Lung microvascular endothelial cell (primary cell): Measurements from ENCODE around the gene RP9. TPM values are rescaled to one million over a fixed set of nuclear protein-coding genes. Genes with fewer than 3 reads are reported as not detected.
"Not testable (repeated sequence)": the region's sequence is repeated elsewhere in the genome, so short reads cannot be mapped to it uniquely, and the experiment has no call there.

Experiments
- DNase-seq, 2 donors: peaks; one replicate each; pipeline versions ENCODE4 v3.0.0 to v3.0.0-alpha.2; 2010; ENCODE audit warnings: low read depth in 2 of 2
- total RNA-seq: library from RNA; depleted of rRNA; stranded (reverse); fragments of >200 nt; gene quantifications from 2 replicates; pipeline ENCODE4 v1.2.1, GENCODE V29; 2014

Gene RP9
- total RNA-seq, 1 donor from 2014 or later: 9.1 TPM

GRCh38 chr7:33107136-33108066, 1.8 kb downstream of the RP9 start:
- DNase-seq: peak; percentile 61 to 69

- no peak for DNase-seq
Observed at GRCh38 chr7:33101906-33102305, 7.3 kb downstream of the RP9 start.

GRCh38 chr7:33100770-33101169, 8.4 kb downstream of the RP9 start:
- no peak for DNase-seq

GRCh38 chr7:33099154-33099940, 9.9 kb downstream of the RP9 start:
- DNase-seq: no peak

GRCh38 chr7:33094745-33095275, 14.4 kb downstream of the RP9 start:
- DNase-seq: not testable (repeated sequence)

GRCh38 chr7:33093266-33093665, 15.9 kb downstream of the RP9 start:
- DNase-seq: no peak

GRCh38 chr7:33091641-33092191, 17.5 kb downstream of the RP9 start:
- DNase-seq: peak in 1 of 2 donors; percentile 4

GRCh38 chr7:33091111-33091531, 18.1 kb downstream of the RP9 start:
- no peak for DNase-seq

- no peak for DNase-seq
Observed at GRCh38 chr7:33089142-33089541, 20.1 kb downstream of the RP9 start.

- DNase-seq: peak in 1 of 2 donors; percentile 13
Observed at GRCh38 chr7:33087858-33088257, 21.3 kb downstream of the RP9 start.

- no peak for DNase-seq
Observed at GRCh38 chr7:33087356-33087755, 21.8 kb downstream of the RP9 start.

- no peak for DNase-seq
Observed at GRCh38 chr7:33079763-33080690, 29.2 kb downstream of the RP9 start.

- no peak for DNase-seq
Observed at GRCh38 chr7:33079096-33079495, 30.1 kb downstream of the RP9 start.

GRCh38 chr7:33076737-33077136, 32.5 kb downstream of the RP9 start:
- no peak for DNase-seq

GRCh38 chr7:33075818-33076518, 33.2 kb downstream of the RP9 start:
- no peak for DNase-seq

GRCh38 chr7:33073243-33073642, 36.0 kb downstream of the RP9 start:
- no peak for DNase-seq

GRCh38 chr7:33072471-33072870, 36.7 kb downstream of the RP9 start:
- DNase-seq: peak; percentile 69 to 82

GRCh38 chr7:33070831-33071230, 38.4 kb downstream of the RP9 start:
- no peak for DNase-seq

GRCh38 chr7:33070277-33070676, 38.9 kb downstream of the RP9 start:
- DNase-seq: no peak

GRCh38 chr7:33067921-33068320, 41.3 kb downstream of the RP9 start:
- DNase-seq: no peak
